Mucosa of descending colon (tissue), 3 donors: Measurements from ENCODE around the gene EBF4. TPM values are rescaled to one million over a fixed set of nuclear protein-coding genes. Genes with fewer than 3 reads are reported as not detected.

Experiments
- ATAC-seq: fragments of 200-7000 bp; cut with Tn5 transposase; one replicate; pipeline ENCODE4 v1.9.1; 2020; ENCODE audit warnings: mild to moderate bottlenecking, moderate library complexity
- DNase-seq, 3 donors: peaks; one replicate each; pipeline ENCODE4 v3.0.0-alpha.2; 2020
- H3K36me3 ChIP-seq: fragments of 200-600 bp; one replicate; pipeline ENCODE4 v1.8.0; 2021; ENCODE audit warnings: low read depth, mild to moderate bottlenecking
- H3K4me1 ChIP-seq: fragments of 200-600 bp; one replicate; pipeline ENCODE4 v1.8.0; 2021; ENCODE audit warnings: low read depth, mild to moderate bottlenecking
- H3K4me3 ChIP-seq: fragments of 200-600 bp; one replicate; pipeline ENCODE4 v1.8.0; 2021; ENCODE audit warnings: mild to moderate bottlenecking
- H3K9me3 ChIP-seq: fragments of 200-600 bp; one replicate; pipeline ENCODE4 v1.8.0; 2021; ENCODE audit warnings: mild to moderate bottlenecking
- CTCF ChIP-seq: fragments of 200-600 bp; IDR thresholded peaks from one replicate; pipeline ENCODE4 v1.8.0; 2022; ENCODE audit warnings: antibody characterized with exemption, mild to moderate bottlenecking
- intact Hi-C, 2 donors: fragments of 100-400 bp; cut with DNase I in 1 of 2; cut with micrococcal nuclease in 1 of 2; formaldehyde crosslinking; loops; one replicate each; pipeline versions ENCODE4 v1.11.0 to v1.11.1; 2022; cut with DNase I, micrococcal nuclease
- total RNA-seq, 3 donors: library from RNA; stranded (reverse); fragmentation: NEBNext Ultra II Directional in 2 of 3; extraction: Animal tissue kit (Norgen Biotek cat#: 25700) in 2 of 3; gene quantifications; one replicate each; pipeline versions ENCODE4 v1.2.1 to v1.2.4, GENCODE V29; 2021 to 2023
- donor health status: DM: no; HTN: no; CAD: no; lungs with moderate emphysema.
- donor health status: DM: no; HTN: no; CAD: no.
- donor health status: DM: no; HTN: yes; CAD: no.

Gene EBF4
- total RNA-seq, 3 donors from 2014 or later, result 3.6 to 53.3 (median 4.5) TPM

DNA sequence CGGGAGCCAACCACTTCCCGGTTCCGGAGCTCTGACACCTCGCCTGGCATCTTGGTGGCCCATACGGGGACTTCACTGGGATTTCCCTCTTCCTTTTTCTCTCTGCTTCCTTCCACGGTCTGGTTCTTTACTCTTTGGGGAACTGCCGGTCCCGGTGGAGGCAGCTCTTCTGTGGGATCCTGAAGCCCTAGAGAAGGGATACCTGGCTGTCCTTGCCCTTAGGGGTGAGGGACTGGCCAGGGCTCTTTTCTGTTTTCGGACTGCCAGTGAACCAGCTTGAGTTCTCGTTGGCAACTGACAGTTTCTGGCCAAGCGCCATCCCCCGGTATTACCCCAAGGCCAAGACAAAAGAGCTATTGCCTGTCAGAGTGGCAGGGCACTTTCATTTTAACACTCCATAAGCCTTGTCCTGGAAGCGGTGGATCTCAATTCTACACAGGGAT is 108.7 kb downstream of the EBF4 start:
- H3K9me3 ChIP-seq, result no peaks in the 10 kb centered on the region
- no peak for DNase-seq
- TF ChIP-seq CTCF, result no peak
- no peaks in the 10 kb centered on the region for H3K36me3 ChIP-seq
- intact Hi-C loops, result no loop called here
- ATAC-seq, result no peak
- H3K4me1 ChIP-seq, result peaks cover 17% of the 10 kb centered on the region
- H3K4me3 ChIP-seq, result no peak overlapping the region

DNA sequence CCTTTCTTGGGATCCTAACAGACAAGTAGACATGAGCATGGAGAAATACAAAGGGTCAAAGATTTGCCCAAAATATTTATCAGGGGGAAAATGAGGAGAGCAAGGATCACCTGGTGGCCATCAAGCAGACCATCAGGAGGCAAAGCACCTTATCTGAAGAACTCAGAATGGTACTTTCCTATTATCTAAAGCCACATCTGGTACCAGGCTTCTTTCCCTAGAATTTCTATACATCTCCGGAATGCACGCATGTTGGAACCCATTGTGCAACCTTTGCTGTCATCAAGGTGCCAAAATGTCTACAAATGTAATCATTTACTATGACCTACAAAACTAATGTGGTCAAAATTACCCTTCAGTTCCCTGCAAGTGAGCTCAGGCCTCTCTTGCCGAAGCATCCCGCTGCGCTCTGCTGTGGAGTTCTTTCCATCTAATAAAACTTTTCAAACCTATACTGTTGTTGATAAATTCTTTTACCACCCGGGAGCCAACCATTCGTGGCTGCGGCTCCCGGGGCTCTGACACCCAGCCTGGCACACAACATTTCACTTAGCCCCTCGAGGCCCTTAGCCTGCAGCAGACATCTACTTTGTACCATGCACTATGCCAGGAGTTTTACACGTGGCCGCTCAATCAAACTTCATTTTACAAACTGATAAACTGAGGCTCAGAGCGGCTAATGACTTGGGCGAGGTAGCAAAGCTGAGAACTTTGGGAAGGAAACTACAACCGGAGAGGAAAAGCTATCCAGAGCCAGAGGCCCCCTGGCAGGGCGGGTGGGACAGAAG is 111.7 kb downstream of the EBF4 start:
- no peak for TF ChIP-seq CTCF

DNA sequence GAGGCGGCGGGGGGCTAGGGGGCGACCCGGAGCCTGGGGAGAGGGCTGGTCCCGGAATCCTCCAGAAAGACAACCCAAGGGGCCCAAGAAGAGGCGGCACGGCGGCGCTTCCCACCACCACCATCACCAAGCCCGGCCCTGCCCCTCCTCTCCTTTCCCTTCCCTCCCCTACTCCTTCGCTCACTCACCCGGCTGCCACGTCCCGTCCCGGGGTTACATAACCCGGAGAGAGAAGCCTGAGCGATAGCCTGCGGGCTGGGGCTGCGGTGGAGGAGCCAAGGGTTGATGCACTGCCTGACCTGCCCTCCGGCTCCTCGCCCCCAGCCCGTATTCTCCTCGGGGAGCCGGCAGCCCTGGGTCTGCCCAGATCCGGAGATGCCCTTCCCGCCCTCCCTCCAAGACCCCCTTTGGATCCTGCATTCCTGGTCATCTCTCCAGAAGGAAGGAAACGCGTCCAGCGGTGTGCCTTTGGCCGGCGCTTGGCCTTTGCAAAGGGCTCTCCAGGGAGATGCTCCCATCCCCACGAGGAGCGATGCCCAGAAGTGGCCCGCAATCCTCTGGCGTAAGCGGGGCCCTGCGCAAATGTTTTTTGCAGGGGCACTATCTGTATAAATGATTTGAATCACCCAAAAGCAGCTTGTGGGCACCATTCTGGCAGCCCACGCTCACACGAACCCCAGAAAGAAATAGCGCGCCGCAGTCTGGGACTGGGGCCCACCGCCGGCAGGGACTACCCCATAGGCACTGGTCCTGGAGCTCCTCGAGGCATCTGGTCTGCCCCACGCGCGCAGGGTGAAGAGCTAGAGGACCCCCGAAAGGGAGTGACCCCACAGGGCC is 112.5 kb downstream of the EBF4 start:
- ATAC-seq (no peak), DNase-seq (no peak)
- Histone ChIP-seq H3K36me3 (no peaks in the 10 kb centered on the region), H3K4me1 (peaks cover 19% of the 10 kb centered on the region), H3K4me3 (no peak overlapping the region), H3K9me3 (no peaks in the 10 kb centered on the region)
- no peak for TF ChIP-seq CTCF
- intact Hi-C loops, result no loop called here

More for the DNA sequence above, 111.7 kb downstream of the EBF4 start:
- DNase-seq, result no peak
- Histone ChIP-seq H3K36me3 (no peaks in the 10 kb centered on the region), H3K9me3 (no peaks in the 10 kb centered on the region), H3K4me3 (no peak overlapping the region), H3K4me1 (peaks cover 20% of the 10 kb centered on the region)
- no peak for ATAC-seq
- intact Hi-C loops, result no loop called here

GRCh38 chr20:2805689-2806350 is 113.2 kb downstream of the EBF4 start:
- Histone ChIP-seq H3K4me3 (no peak overlapping the region), H3K4me1 (peaks cover 12% of the 10 kb centered on the region), H3K9me3 (no peaks in the 10 kb centered on the region), H3K36me3 (no peaks in the 10 kb centered on the region)
- ATAC-seq (peak; percentile 39), DNase-seq (no peak)
- intact Hi-C loops, result no loop called here
- no peak for TF ChIP-seq CTCF

GRCh38 chr20:2806351-2806701 is 113.7 kb downstream of the EBF4 start:
- Histone ChIP-seq H3K4me1 (peaks cover 7% of the 10 kb centered on the region), H3K36me3 (no peaks in the 10 kb centered on the region), H3K9me3 (no peaks in the 10 kb centered on the region), H3K4me3 (no peak overlapping the region)
- intact Hi-C loops, result no loop called here
- DNase-seq, result peak in 1 of 3 donors; percentile 40
- no peak for TF ChIP-seq CTCF
- peak; percentile 81 for ATAC-seq
